GM19467 (cell line): ENCODE results near the gene VAV3.

Experiments
- ATAC-seq: cut with Tn5 transposase; IDR thresholded peaks from one replicate; pipeline ENCODE4 v1.9.1; 2021; ENCODE audit warnings: mild to moderate bottlenecking, moderate library complexity; ENCODE audit not compliant: unreplicated experiment

VAV3 gene

DNA sequence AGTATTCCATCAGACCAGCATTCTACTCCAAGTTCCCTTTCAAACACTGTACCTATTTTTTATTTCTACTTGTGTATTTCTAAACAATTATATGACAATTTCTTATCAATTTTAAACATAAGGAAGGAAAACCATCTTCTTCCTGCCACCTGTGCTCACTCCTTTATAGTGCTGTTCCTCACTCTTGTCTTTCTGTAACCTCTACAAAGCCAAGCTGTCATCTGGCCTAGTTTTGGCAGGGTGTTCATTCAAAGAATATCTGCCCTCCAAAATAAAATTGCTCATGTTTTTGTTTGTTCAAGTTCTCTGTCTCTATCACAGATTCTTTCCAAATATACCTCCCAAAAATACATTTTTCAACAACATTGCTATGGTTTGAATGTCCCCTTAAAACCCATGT is 360.2 kb downstream of the VAV3 start:
- no peak for ATAC-seq

DNA sequence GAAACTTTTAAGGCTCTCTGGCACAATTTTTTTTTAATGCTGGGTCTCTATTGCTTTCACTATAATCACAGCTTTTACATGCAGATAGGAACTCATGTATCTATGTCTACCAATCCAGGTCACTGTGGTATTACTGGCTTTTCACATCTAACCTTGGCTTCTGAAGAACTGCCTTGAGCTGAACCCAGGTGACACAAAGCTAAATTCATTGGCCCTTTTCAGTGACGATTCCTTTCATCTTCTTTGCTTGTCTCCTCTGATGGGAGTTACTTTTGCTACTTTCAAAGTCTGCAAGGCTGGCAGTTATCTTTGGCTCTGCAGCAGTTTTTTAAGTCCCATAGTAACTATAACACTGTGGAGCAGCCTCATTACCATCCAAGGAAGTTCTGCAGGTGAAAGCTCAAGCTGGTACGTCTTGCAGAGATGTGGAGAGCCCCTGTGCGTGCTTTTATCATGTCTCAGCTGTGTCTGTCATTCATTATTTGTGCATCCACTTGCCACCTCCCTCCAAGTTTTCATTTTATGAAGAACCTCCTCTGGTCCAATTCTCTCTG is 364.3 kb downstream of the VAV3 start:
- ATAC-seq = no peak

- no peak for ATAC-seq
Measured at GRCh38 chr1:107599220-107599619, 365.8 kb downstream of the VAV3 start.

GRCh38 chr1:107597290-107597689 is 367.7 kb downstream of the VAV3 start:
- ATAC-seq = no peak

DNA sequence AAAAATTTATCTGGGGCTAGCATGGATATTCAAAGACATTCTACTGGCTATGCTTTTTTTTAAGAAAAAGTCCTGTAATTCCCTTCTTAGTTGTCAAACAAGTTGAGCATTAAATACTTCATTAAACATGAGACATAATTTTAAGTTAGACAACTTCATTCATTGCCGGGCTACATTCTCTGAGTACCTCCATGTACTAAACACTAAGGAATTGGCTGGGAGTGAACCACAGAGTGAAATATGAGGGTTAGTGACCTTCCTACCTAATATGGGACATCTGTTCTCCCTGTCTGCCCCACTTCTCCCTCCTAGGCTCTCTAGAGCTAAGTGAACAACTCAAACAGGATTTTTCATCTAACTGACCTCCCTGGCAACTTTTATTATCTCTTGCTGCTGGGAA is 370.4 kb downstream of the VAV3 start:
- no peak for ATAC-seq

- ATAC-seq = no peak
Measured at GRCh38 chr1:107593501-107594209, 371.3 kb downstream of the VAV3 start.

GRCh38 chr1:107590900-107591622 is 373.9 kb downstream of the VAV3 start:
- no peak for ATAC-seq

DNA sequence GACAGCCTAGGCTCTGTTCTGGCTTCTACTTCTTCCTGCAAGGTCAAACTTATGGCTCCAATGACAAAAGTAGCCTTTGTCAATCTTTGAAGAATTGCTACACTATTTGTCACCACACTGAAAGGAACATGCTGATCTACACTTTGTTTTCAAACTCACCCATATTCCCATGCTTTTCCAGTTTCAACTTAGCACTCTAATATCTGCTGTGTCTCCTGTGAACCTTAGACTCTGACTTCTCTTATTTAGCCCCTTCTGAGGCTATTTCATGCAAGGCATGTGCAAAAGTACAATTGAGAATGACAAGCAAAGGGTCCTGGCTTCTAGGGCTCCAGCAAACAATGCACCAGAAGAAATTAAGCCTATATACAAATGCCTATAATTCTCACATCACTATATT is 374.9 kb downstream of the VAV3 start:
- ATAC-seq = no peak

DNA sequence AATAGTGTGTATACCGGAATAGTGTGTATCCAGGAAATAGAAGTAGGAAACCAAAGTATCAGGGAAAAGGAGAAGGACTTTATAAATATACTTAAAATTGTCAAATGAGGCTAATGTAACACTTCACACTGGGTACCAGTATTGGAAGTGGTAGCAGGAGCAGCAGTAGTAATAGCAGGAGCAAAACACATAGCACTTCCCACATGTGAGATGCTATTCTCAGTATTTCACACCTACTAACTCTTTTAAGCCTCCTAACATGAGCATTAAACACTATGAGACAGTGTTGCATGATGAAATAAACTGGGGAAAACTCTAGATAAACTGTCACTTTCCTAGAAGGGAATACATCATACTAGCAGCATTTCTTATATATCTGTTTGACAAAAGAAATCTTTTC is 376.7 kb downstream of the VAV3 start:
- no peak for ATAC-seq

GRCh38 chr1:107575226-107575625 is 389.8 kb downstream of the VAV3 start:
- ATAC-seq = no peak

- ATAC-seq = no peak
Measured at GRCh38 chr1:107574044-107574443, 390.9 kb downstream of the VAV3 start.

- ATAC-seq = no peak
Measured at GRCh38 chr1:107572674-107573211, 392.2 kb downstream of the VAV3 start.

GRCh38 chr1:107570768-107571167 is 394.2 kb downstream of the VAV3 start:
- ATAC-seq = no peak

GRCh38 chr1:107563441-107563840 is 401.5 kb downstream of the VAV3 start:
- no peak for ATAC-seq

DNA sequence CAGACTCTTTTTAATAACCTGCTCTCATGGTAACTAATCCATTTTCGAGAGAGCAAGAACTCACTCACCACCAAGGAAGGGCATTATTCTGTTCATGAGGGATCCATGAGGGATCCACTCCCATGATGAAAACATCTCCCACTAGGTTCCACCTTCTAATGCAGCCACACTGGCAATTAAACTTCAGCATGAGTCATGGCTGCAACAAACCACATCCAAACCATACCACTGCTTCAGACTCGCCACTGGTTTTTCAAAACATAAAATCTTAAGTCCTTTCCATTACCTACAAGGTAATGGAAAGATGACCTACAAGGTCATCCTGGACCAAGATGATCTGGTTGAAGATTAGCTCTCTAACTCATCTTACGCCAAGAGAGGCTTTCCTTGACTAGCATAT is 405.1 kb downstream of the VAV3 start:
- no peak for ATAC-seq

DNA sequence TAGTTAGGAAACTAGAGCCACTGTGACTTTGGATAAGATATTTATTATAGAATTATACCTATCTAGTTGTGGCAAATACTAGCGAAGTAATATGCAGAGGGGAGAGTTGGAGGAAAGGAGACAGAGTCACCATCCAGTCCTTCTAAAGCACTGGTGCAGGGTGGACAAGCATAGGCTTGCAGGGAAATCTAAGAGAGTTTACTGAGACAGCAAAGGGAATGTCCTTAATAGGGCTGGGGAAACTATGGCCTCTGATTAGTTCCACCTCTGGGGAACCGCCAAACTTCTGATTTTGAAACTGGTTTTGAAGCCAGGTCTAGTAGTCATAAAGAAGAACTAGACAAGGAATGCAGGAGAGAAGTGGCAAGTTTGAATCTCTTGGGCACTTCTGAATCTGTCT is 407.9 kb downstream of the VAV3 start:
- ATAC-seq = no peak

GRCh38 chr1:107555578-107555977 is 409.4 kb downstream of the VAV3 start:
- no peak for ATAC-seq

GRCh38 chr1:107552781-107553180 is 412.2 kb downstream of the VAV3 start:
- no peak for ATAC-seq

DNA sequence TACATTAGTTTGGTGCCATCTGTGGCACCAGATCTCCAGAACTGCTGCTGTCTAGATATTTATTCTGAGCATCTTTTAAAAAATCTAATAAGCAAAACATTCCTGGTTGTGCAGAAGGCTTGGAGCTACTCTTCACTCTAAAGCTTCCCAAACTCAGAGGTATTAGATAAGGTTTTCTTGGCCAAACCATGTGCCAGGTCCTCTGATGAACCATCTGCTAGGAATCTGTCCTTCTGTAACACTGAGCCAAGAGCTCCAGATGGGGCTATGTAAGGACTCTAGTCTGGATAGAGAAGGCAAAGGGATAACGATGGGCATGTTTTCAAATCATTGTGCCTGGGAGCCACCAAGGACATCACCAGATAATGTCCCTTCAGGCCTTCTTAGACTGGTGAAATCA is 413.5 kb downstream of the VAV3 start:
- ATAC-seq = no peak

GRCh38 chr1:107550358-107550757 is 414.6 kb downstream of the VAV3 start:
- ATAC-seq = no peak

DNA sequence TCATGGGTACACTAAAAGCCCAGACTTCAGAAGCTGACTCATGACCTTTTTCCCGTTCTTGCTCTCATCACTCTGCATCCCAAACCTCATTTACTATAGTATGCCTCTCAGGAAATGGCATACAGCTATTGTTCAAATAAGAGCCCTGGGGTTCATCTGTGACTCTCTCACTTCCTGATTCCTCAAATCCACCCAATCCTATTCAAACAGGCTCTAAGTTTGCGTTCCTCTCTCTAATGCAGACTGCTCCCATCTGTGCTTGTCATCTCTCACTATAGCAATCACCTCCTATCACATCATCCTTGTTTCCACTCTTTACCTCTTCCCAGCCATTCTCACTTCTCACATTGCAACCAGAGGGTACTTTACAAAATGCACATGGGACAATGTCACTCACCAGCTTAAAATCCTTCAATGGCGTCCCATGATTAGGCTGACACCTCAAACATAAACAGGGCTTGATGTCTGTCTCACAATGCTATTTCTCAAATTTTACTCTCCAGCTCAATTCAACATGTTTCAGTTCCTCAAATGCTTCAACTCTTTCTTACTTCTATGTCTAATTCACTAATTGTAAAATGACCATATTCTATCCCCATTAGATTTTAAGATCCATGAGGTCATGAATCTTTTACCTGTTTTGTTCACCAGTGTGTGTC is 415.7 kb downstream of the VAV3 start:
- no peak for ATAC-seq

DNA sequence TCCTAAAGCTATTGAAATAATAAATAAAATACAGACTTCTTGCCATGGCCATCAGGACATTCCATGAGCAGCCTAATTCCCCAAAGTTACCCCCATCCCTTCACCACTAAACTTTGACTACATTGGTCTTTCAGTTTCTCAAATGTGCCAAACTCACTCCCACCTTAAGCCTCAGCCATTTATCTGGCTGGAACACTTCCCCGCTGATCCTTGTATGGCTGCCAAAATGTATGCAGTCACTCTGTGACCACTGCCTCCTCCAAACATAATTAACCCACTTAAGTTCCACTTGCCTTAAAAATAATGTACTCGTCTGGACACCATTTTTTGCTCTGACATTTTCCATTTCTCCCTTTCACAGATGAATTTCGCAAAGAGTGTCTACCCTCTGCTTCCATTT is 416.7 kb downstream of the VAV3 start:
- no peak for ATAC-seq
